GM10266 (cell line): Measurements from ENCODE around the gene SLC9A2.

ENCODE experiments used
- DNase-seq: peaks from one replicate; pipeline ENCODE4 v3.0.0; 2012; ENCODE audit errors: extremely low spot score
- CTCF ChIP-seq: IDR thresholded peaks from 2 replicates; pipeline ENCODE4 v1.5.1; 2012; ENCODE audit warnings: mild to moderate bottlenecking, low read depth; ENCODE audit not compliant: control insufficient read depth, insufficient read depth; ENCODE audit errors: missing control alignments

The SLC9A2 gene

DNA sequence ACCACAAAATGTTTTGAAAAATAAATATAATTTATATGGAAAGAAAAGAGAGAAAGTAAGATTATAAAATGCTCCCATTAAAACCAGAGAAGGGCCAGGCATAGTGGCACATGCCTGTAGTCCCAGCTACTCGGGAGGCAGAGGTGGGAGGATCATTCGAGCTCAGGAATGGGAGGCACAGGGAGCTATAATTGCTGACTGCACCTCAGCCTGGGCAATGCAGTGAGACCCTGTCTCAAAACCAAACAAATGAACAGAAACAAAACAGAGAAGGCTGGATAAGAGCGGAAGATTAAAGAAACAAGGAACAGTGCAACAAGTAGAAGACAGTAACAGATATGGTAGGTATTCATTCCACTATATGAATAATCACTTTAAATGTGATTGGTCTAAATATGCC, 123.9 kb downstream of the SLC9A2 start:
- DNase-seq, result no peak
- TF ChIP-seq CTCF, result no peak

GRCh38 chr2:102748107-102748506, 128.8 kb downstream of the SLC9A2 start:
- DNase-seq, result no peak
- TF ChIP-seq CTCF, result no peak

- TF ChIP-seq CTCF, result no peak
- peak; percentile 19 for DNase-seq
Measured at GRCh38 chr2:102749938-102750337, 130.6 kb downstream of the SLC9A2 start.

DNA sequence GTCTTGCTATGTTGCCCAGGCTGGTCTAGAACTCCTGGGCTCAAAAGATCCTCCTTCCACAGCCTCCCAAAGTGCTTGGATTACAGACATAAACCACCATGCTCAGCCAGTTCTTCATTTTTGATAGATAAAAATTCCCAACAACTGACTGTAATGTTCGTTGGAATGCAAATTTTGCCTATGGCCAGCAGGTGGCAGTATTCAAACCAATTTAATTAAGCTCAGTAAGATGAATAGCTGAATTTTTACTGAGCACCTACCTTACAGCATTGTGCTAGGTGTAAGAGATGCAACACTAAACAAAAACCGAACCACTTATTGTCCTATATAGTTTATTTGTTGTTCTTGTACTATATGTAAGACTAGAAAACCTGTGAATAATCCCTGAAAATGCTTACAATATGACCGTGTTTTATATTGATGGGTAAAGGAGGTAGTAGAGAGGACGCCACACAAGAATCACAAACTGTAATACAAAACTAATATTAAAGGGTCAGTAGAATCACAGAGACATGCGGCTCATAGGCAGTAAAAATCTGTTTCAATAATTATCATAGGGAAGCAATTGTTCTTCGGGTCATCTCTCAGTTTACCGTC, 134.3 kb downstream of the SLC9A2 start:
- TF ChIP-seq CTCF, result peak; percentile 74
- peak; percentile 15 for DNase-seq

DNA sequence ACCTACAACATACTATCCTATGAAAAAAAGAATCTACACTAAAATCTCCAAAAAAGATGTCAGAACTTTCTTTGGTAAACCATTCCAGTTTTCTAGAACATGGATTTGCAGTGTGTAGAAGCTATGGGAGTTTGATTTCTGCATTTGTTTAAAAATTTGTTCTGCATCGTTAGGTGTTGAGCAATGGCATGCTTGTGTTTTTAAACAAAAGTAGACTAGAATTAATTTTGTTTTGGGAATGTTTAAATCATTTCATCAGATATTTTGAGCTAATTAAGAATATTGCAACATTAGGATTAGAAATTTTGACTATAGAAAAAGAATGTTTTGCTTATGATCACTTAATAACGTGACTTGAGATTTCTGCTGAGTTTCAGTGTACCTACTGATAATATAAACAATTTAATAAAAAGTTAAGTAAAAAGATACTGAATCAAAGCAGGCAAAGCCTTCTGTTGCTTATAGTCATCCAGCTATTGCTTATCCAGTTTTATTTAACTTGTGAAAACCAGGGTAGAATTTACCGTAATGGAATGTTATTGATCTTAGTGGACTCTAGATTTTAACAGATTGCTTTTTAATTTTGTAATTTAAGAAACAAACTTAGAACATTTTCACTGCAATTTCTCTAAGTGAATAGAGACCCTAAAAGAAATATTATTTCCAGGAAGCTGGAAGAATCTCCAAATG, 135.2 kb downstream of the SLC9A2 start:
- no peak for TF ChIP-seq CTCF

DNA sequence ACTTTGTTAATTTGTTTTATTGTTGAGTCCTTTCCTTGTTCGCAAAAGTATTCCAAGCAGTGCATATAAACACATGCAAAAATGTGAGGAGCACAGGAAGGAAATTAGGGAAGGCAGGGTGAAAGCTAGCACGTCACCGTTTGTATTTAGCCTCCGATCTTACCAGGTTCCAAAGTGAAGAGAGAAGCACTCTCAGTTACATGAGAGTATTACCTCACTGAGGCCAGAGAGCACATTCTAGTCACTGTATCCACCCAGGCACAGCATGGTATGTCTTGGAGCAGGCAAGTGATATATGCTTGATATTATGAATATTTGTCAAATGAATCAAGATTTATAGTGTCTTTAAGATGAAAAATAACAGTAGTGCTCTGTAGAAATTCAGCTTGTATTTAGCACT, 135.9 kb downstream of the SLC9A2 start:
- TF ChIP-seq CTCF, result no peak
- DNase-seq, result no peak

More for the DNA sequence above, 135.2 kb downstream of the SLC9A2 start:
- DNase-seq, result no peak

DNA sequence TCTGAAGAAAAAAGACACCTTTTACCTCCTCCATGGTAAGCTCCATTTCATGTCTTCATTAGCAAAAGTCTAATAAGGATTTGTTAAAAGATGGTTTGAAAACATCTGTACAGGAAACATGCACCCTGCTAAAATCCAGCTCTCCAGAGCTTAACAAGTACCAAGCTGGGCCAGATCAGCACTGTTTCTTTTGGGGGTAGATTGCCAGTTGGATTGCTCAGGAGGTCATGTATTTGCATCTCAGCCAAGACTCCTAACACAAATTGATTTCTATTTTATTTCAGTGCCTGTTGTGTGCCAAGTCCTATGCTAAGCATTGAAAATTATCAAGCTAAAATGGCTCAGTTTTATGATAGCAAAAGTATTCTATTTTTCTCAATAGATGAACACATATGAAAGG, 139.1 kb downstream of the SLC9A2 start:
- no peak for TF ChIP-seq CTCF

More for the DNA sequence above, 139.1 kb downstream of the SLC9A2 start:
- DNase-seq, result no peak
